GM19099 (cell line): ENCODE results near the gene TSFM.

ENCODE experiments used
- POLR2A ChIP-seq: IDR thresholded peaks from 3 replicates; pipeline ENCODE4 v1.6.1; 2011; ENCODE audit warnings: low read depth; ENCODE audit not compliant: insufficient read length; ENCODE audit errors: extremely low read depth

Gene TSFM

GRCh38 chr12:57823908-57824640, 41.5 kb downstream of the TSFM start:
- TF ChIP-seq POLR2A, result no peak

- no peak for TF ChIP-seq POLR2A
Observed at GRCh38 chr12:57825451-57825850, 42.9 kb downstream of the TSFM start.

- TF ChIP-seq POLR2A, result no peak
Observed at GRCh38 chr12:57826400-57826799, 43.8 kb downstream of the TSFM start.

GRCh38 chr12:57826966-57827365, 44.4 kb downstream of the TSFM start:
- no peak for TF ChIP-seq POLR2A

GRCh38 chr12:57829025-57829777, 46.6 kb downstream of the TSFM start:
- TF ChIP-seq POLR2A, result no peak

- TF ChIP-seq POLR2A, result no peak
Observed at GRCh38 chr12:57830393-57830792, 47.8 kb downstream of the TSFM start.

GRCh38 chr12:57832966-57833365, 50.4 kb downstream of the TSFM start:
- no peak for TF ChIP-seq POLR2A

GRCh38 chr12:57833672-57834071, 51.1 kb downstream of the TSFM start:
- no peak for TF ChIP-seq POLR2A

GRCh38 chr12:57834086-57834876, 51.7 kb downstream of the TSFM start:
- no peak for TF ChIP-seq POLR2A

- no peak for TF ChIP-seq POLR2A
Observed at GRCh38 chr12:57835366-57836288, 53.0 kb downstream of the TSFM start.

GRCh38 chr12:57836442-57837375, 54.1 kb downstream of the TSFM start:
- no peak for TF ChIP-seq POLR2A

GRCh38 chr12:57837864-57838562, 55.4 kb downstream of the TSFM start:
- TF ChIP-seq POLR2A, result no peak
